Panc1 (cell line): ENCODE results near the gene METTL4.

Source experiments
- CTCF ChIP-seq: fragments of 450-650 bp; IDR thresholded peaks from 2 replicates; pipeline ENCODE4 v1.5.1; 2017; ENCODE audit warnings: mild to moderate bottlenecking
- POLR2AphosphoS5 ChIP-seq: IDR thresholded peaks from 2 replicates; pipeline ENCODE4 v1.6.1; 2012; ENCODE audit warnings: mild to moderate bottlenecking, low read depth, low read length, moderate library complexity
- REST ChIP-seq, 2 experiments: IDR thresholded peaks; 2 replicates each; pipeline ENCODE4 v1.6.1; 2011 to 2012; ENCODE audit warnings: low read depth in 2 of 2, control low read depth in 1 of 2, low read length in 1 of 2, mild to moderate bottlenecking in 1 of 2, moderate library complexity in 1 of 2; ENCODE audit not compliant: insufficient read depth in 1 of 2
- SIN3A ChIP-seq: IDR thresholded peaks from 2 replicates; pipeline ENCODE4 v1.6.1; 2012; ENCODE audit warnings: low read depth, mild to moderate bottlenecking, low read length, moderate library complexity, borderline replicate concordance; ENCODE audit not compliant: insufficient read depth
- TCF7L2 ChIP-seq: IDR thresholded peaks from 2 replicates; pipeline ENCODE4 v1.6.1; 2011; ENCODE audit warnings: mild to moderate bottlenecking, low read depth, low read length, inconsistent platforms

GRCh38 chr18:2568605-2569004 lies 2.7 kb downstream of the METTL4 start:
- TF ChIP-seq CTCF (no peak), POLR2AphosphoS5 (no peak), REST (IDR thresholded peaks at IDR 0.05; ENCODE audit: insufficient read depth in 1 of 2, low read depth in 2 of 2, low read length in 1 of 2) (no peak), TCF7L2 (no peak), SIN3A (no peak)
